ENCODE measurements around the gene ZNF783. TPM values are rescaled to one million over a fixed set of nuclear protein-coding genes. Genes with fewer than 3 reads are reported as not detected.

Gene ZNF783
- total RNA-seq: 5.5 and 10.6 TPM in 2 replicates

GRCh38 chr7:149261829-149262617, at the start of gene ZNF783:
ZNF783 (plus strand) TSS chr7:149262196; CDS start chr7:149262334, 138 bp downstream.

GRCh38 chr7:149239345-149240143, 22.5 kb upstream of the ZNF783 start, which contains the start of gene ZNF212:
ZNF212 (plus strand) TSS chr7:149239651; CDS start chr7:149239779, 128 bp downstream.

Other genes starting within 250 kb of the ZNF783 start
- 112 and 170 TPM in 2 replicates for gene PDIA4, start 233.7 kb upstream of the ZNF783 start, total RNA-seq
- gene ZNF786, start 171.5 kb upstream of the ZNF783 start, total RNA-seq: 3.5 and 4.1 TPM in 2 replicates
- 2.3 and 2.7 TPM in 2 replicates for gene ZNF425, start 135.9 kb upstream of the ZNF783 start, total RNA-seq
- gene ZNF398, start 114.7 kb upstream of the ZNF783 start, total RNA-seq: 11.6 and 13.7 TPM in 2 replicates
- 17.2 and 19.1 TPM in 2 replicates for gene ZNF282, start 66.7 kb upstream of the ZNF783 start, total RNA-seq
- gene ZNF212, start 22.5 kb upstream of the ZNF783 start, total RNA-seq: 3.0 and 5.4 TPM in 2 replicates
- gene ZNF777, start 198.9 kb downstream of the ZNF783 start, total RNA-seq: 12.8 and 14.0 TPM in 2 replicates
- gene ZNF746, start 235.6 kb downstream of the ZNF783 start, total RNA-seq: 9.4 and 17.9 TPM in 2 replicates